GM18505 (cell line): ENCODE measurements around the gene JAKMIP2.
"Not testable (repeated sequence)": the region's sequence is repeated elsewhere in the genome, so short reads cannot be mapped to it uniquely, and the experiment has no call there.

Experiments
- ATAC-seq: cut with Tn5 transposase; IDR thresholded peaks from one replicate; pipeline ENCODE4 v1.9.1; 2021; ENCODE audit not compliant: unreplicated experiment
- POLR2A ChIP-seq: IDR thresholded peaks from 4 replicates; pipeline ENCODE4 v1.6.1; 2011; ENCODE audit warnings: borderline replicate concordance; ENCODE audit not compliant: insufficient read depth, insufficient read length; ENCODE audit errors: extremely low read depth

JAKMIP2 gene

GRCh38 chr5:147661541-147661940 lies 121.0 kb downstream of the JAKMIP2 start:
- ATAC-seq: no peak
- no peak for TF ChIP-seq POLR2A

- no peak for ATAC-seq
Measured at GRCh38 chr5:147659166-147659929, 123.2 kb downstream of the JAKMIP2 start.

DNA sequence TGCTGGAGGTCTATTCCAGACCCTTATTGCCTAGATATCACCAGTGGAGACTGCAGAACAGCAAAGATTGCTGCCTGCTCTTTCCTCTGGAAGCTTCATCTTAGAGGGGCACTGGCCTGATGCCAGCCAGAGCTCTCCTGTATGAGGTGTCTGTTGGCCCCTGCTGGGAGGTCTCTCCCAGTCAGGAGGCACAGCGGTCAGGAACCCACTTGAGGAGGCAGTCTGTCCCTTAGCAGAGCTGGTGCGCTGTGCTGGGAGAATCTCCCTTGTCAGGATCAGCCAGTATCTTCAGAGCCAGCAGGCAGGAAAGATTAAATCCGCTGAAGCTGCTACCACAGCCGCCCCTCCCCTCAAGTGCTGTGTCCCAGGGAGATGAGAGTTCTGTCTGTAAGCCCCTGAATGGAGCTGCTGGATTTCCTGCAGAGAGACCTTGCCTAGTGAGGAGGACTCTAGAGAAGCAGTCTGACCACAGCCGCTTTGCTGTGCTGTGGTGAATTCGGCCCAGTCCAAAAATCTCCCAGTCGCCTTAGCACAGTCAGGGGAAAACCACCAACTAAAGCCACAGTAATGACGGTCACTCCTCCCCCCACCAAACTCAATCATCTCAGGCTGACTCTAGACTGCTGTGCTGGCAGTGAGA lies 124.1 kb downstream of the JAKMIP2 start:
- TF ChIP-seq POLR2A: no peak
- ATAC-seq: no peak

More at GRCh38 chr5:147659166-147659929, 123.2 kb downstream of the JAKMIP2 start:
- TF ChIP-seq POLR2A: no peak

DNA sequence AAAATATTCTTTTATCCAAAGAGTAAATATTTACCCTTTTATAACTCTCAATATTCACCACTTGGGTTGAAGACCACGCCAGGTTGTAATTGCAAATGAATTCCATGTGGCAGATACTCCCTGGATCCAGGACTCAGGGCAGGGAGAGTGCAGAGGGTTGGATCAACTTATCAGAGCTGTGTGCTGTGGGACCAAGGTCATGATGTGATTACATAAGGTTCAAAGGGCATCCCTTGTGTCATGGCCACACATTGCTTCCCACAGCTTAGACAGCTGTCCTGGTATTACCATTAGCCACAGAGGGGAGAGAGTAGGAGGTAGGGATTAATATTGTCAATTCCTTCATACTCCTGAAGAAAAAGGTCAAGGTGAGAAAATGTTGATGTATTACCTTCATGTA lies 133.9 kb downstream of the JAKMIP2 start:
- no peak for TF ChIP-seq POLR2A
- no peak for ATAC-seq

DNA sequence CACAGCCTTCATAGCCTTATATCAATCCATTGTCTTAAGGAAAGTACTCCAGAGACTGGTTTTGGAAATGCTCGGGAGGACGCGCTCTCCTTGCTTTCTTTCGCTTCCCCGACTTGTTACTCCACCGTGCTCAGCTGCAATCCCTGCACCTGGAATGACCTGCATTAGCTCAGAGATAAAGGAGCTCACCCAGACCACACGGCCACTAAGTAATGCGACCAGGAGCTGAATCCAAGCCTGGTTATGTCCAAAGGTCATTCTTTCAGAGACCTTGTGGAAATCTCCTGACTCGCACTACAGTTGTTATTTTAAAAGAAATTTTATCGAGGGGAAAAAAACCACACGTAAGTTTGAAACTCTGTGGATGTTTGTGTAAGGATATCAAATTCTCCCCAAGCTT lies 137.3 kb downstream of the JAKMIP2 start:
- no peak for TF ChIP-seq POLR2A
- no peak for ATAC-seq

- no peak for ATAC-seq
- TF ChIP-seq POLR2A: no peak
Measured at GRCh38 chr5:147644460-147644859, 138.1 kb downstream of the JAKMIP2 start.

GRCh38 chr5:147643142-147643541 lies 139.4 kb downstream of the JAKMIP2 start:
- no peak for TF ChIP-seq POLR2A
- ATAC-seq: no peak

- TF ChIP-seq POLR2A: no peak
- no peak for ATAC-seq
Measured at GRCh38 chr5:147642666-147643065, 139.9 kb downstream of the JAKMIP2 start.

DNA sequence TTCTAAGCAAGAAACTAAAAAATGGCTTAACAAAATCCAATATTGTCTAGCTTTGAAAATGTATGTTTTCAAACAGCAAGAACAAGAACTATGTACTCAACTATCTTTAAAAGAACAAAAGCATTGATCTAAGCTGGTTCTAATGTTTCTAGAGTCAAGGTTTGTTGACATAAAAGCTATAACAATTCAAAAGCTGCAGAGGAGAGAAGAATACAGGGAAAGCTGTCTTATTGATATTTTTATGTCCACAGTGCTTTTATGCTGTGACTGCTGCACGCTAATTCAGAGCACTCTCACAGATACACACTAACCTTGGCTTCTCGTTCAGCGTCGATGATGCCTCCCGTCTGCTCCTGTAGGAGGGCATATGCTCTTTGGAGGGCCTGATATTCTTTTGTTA lies 143.2 kb downstream of the JAKMIP2 start:
- no peak for ATAC-seq
- no peak for TF ChIP-seq POLR2A

GRCh38 chr5:147636729-147636984 lies 145.9 kb downstream of the JAKMIP2 start:
- ATAC-seq: no peak
- TF ChIP-seq POLR2A: no peak

- no peak for TF ChIP-seq POLR2A
- ATAC-seq: no peak
Measured at GRCh38 chr5:147635882-147636728, 146.4 kb downstream of the JAKMIP2 start.

- not testable (repeated sequence) for ATAC-seq
Measured at GRCh38 chr5:147635439-147635838, 147.1 kb downstream of the JAKMIP2 start.

GRCh38 chr5:147633173-147633572 lies 149.4 kb downstream of the JAKMIP2 start:
- TF ChIP-seq POLR2A: no peak
- ATAC-seq: no peak
